Mesendoderm (in vitro differentiated cells): ENCODE data around the gene ALG14.
A peak's percentile ranks its signal among the peaks of the same experiment; 100 is the strongest.
"Not testable (repeated sequence)": the region's sequence is repeated elsewhere in the genome, so short reads cannot be mapped to it uniquely, and the experiment has no call there.

ENCODE experiments used
- DNase-seq: peaks from one replicate; pipeline ENCODE4 v3.0.0; 2013
- H2AK5ac ChIP-seq: 2 replicates; pipeline ENCODE4 v1.6.1; 2013; ENCODE audit warnings: low read length, inconsistent platforms
- H2BK120ac ChIP-seq: 2 replicates; pipeline ENCODE4 v1.6.1; 2013; ENCODE audit warnings: low read depth, mild to moderate bottlenecking, low read length, moderate library complexity, mixed read lengths
- H2BK15ac ChIP-seq: replicated peaks from 2 replicates; pipeline ENCODE4 v1.6.1; 2013; ENCODE audit warnings: low read depth, mild to moderate bottlenecking, moderate library complexity
- H2BK5ac ChIP-seq: 2 replicates; pipeline ENCODE4 v1.6.1; 2013; ENCODE audit warnings: low read length, inconsistent platforms
- H3K18ac ChIP-seq: 2 replicates; pipeline ENCODE4 v1.6.1; 2013; ENCODE audit warnings: mild to moderate bottlenecking, low read length, mixed read lengths
- H3K23ac ChIP-seq: one replicate; pipeline ENCODE4 v1.6.1; 2013; ENCODE audit warnings: low read length
- H3K27ac ChIP-seq: 2 replicates; pipeline ENCODE4 v1.5.1; 2013; ENCODE audit warnings: low read depth, mild to moderate bottlenecking, inconsistent platforms, low read length, moderate library complexity
- H3K27me3 ChIP-seq: 2 replicates; pipeline ENCODE4 v1.6.1; 2013; ENCODE audit warnings: low read length, control low read depth, mild to moderate bottlenecking, inconsistent platforms; ENCODE audit not compliant: insufficient read depth, poor library complexity
- H3K36me3 ChIP-seq: 2 replicates; pipeline ENCODE4 v1.6.1; 2013; ENCODE audit warnings: low read length, inconsistent platforms; ENCODE audit not compliant: control insufficient read depth, insufficient read depth
- H3K4ac ChIP-seq: one replicate; pipeline ENCODE4 v1.6.1; 2013; ENCODE audit warnings: low read depth, mild to moderate bottlenecking, low read length, moderate library complexity
- H3K4me1 ChIP-seq: 2 replicates; pipeline ENCODE4 v1.6.1; 2013; ENCODE audit warnings: low read depth, low read length, inconsistent platforms; ENCODE audit not compliant: control insufficient read depth
- H3K4me2 ChIP-seq: 2 replicates; pipeline ENCODE4 v1.6.1; 2013; ENCODE audit warnings: low read length
- H3K4me3 ChIP-seq: 2 replicates; pipeline ENCODE4 v1.5.1; 2013; ENCODE audit warnings: mild to moderate bottlenecking, low read length
- H3K56ac ChIP-seq: one replicate; pipeline ENCODE4 v1.6.1; 2013; ENCODE audit warnings: low read length
- H3K79me1 ChIP-seq: 2 replicates; pipeline ENCODE4 v1.6.1; 2013; ENCODE audit warnings: low read length, inconsistent platforms
- H3K79me2 ChIP-seq: 2 replicates; pipeline ENCODE4 v1.6.1; 2013; ENCODE audit warnings: mild to moderate bottlenecking, low read length; ENCODE audit not compliant: control insufficient read depth, insufficient read depth
- H3K9ac ChIP-seq: 2 replicates; pipeline ENCODE4 v1.6.1; 2013; ENCODE audit warnings: low read length, inconsistent platforms
- H4K5ac ChIP-seq: one replicate; pipeline ENCODE4 v1.6.1; 2013; ENCODE audit warnings: low read length
- H4K8ac ChIP-seq: one replicate; pipeline ENCODE4 v1.6.1; 2013; ENCODE audit warnings: low read depth, mild to moderate bottlenecking, control low read depth, low read length, moderate library complexity
- WGBS: extraction: QIAGEN DNeasy Blood & Tissue Kit; methylation state at CpG from one replicate; pipeline ENCODE4 v1.1.7; 2013; ENCODE audit warnings: low lambda C conversion rate, missing lambda C conversion rate; ENCODE audit not compliant: insufficient coverage; ENCODE audit errors: extremely low coverage; 5-methylcytosine and 5-hydroxymethylcytosine counted together

The ALG14 gene

GRCh38 chr1:95002164-95002539, 70.6 kb downstream of the ALG14 start:
- Histone ChIP-seq H3K27ac (no peak overlapping the region), H3K23ac (no peak overlapping the region), H3K79me1 (no peaks in the 10 kb centered on the region), H2BK120ac (no peak overlapping the region), H4K8ac (no peak overlapping the region), H3K27me3 (no peaks in the 10 kb centered on the region), H3K9ac (no peak overlapping the region), H3K4me3 (no peak overlapping the region), H3K4ac (peak overlapping the region; percentile 1), H3K79me2 (no peaks in the 10 kb centered on the region), H2BK15ac (peak overlapping the region; percentile 15), H2AK5ac (peak overlapping the region; percentile 38), H2BK5ac (peak overlapping the region; percentile 28), H3K56ac (peak overlapping the region; percentile 65), H3K4me1 (peaks cover 10% of the 10 kb centered on the region), H3K36me3 (no peaks in the 10 kb centered on the region), H4K5ac (no peak overlapping the region), H3K4me2 (no peak overlapping the region), H3K18ac (peak overlapping the region; percentile 66)
- no CpG with 5 or more reads among the region's 5 CpGs for WGBS
- no peak for DNase-seq

- Histone ChIP-seq H4K8ac (no peak overlapping the region), H3K79me1 (no peaks in the 10 kb centered on the region), H3K79me2 (no peaks in the 10 kb centered on the region), H2BK120ac (no peak overlapping the region), H3K27ac (no peak overlapping the region), H3K4me3 (no peak overlapping the region), H3K18ac (no peak overlapping the region), H2AK5ac (no peak overlapping the region), H3K4ac (no peak overlapping the region), H3K56ac (no peak overlapping the region), H4K5ac (no peak overlapping the region), H3K4me2 (no peak overlapping the region), H3K9ac (no peak overlapping the region), H3K36me3 (no peaks in the 10 kb centered on the region), H2BK15ac (no peak overlapping the region), H3K23ac (no peak overlapping the region), H2BK5ac (no peak overlapping the region), H3K27me3 (no peaks in the 10 kb centered on the region), H3K4me1 (peaks cover 10% of the 10 kb centered on the region)
- DNase-seq = no peak
- WGBS = no CpG with 5 or more reads among the region's 4 CpGs
These were observed 73.2 kb downstream of the ALG14 start for GRCh38 chr1:94999456-95000131.

- H2BK5ac ChIP-seq = no peak overlapping the region
- no peak overlapping the region for H3K23ac ChIP-seq
- H3K79me2 ChIP-seq = no peaks in the 10 kb centered on the region
- DNase-seq = no peak
- H3K4ac ChIP-seq = no peak overlapping the region
- H3K79me1 ChIP-seq = no peaks in the 10 kb centered on the region
- no peak overlapping the region for H3K4me2 ChIP-seq
- no peak overlapping the region for H2BK120ac ChIP-seq
- no peaks in the 10 kb centered on the region for H3K36me3 ChIP-seq
- no peak overlapping the region for H4K5ac ChIP-seq
- no peak overlapping the region for H4K8ac ChIP-seq
- no CpG with 5 or more reads among the region's 2 CpGs for WGBS
- H3K56ac ChIP-seq = no peak overlapping the region
- no peak overlapping the region for H2BK15ac ChIP-seq
- H3K4me3 ChIP-seq = no peak overlapping the region
- no peak overlapping the region for H3K9ac ChIP-seq
- H2AK5ac ChIP-seq = no peak overlapping the region
- no peak overlapping the region for H3K18ac ChIP-seq
- peaks cover 10% of the 10 kb centered on the region for H3K4me1 ChIP-seq
- no peaks in the 10 kb centered on the region for H3K27me3 ChIP-seq
- no peak overlapping the region for H3K27ac ChIP-seq
These were observed 74.0 kb downstream of the ALG14 start for GRCh38 chr1:94998748-94999147.

GRCh38 chr1:94998114-94998513, 74.6 kb downstream of the ALG14 start:
- Histone ChIP-seq H3K79me2 (no peaks in the 10 kb centered on the region), H2BK120ac (no peak overlapping the region), H3K27ac (no peak overlapping the region), H3K4ac (no peak overlapping the region), H3K79me1 (no peaks in the 10 kb centered on the region), H4K8ac (no peak overlapping the region), H3K36me3 (no peaks in the 10 kb centered on the region), H3K4me1 (peaks cover 12% of the 10 kb centered on the region), H2BK5ac (no peak overlapping the region), H3K4me2 (no peak overlapping the region), H2AK5ac (no peak overlapping the region), H3K27me3 (no peaks in the 10 kb centered on the region), H3K9ac (no peak overlapping the region), H3K18ac (no peak overlapping the region), H3K23ac (no peak overlapping the region), H4K5ac (no peak overlapping the region), H3K4me3 (no peak overlapping the region), H3K56ac (no peak overlapping the region), H2BK15ac (no peak overlapping the region)
- WGBS = no CpG with 5 or more reads among the region's 3 CpGs
- DNase-seq = no peak

GRCh38 chr1:94995536-94995935, 77.2 kb downstream of the ALG14 start:
- H3K79me2 ChIP-seq, H3K56ac ChIP-seq, H2BK15ac ChIP-seq, H3K4me1 ChIP-seq, H3K4me3 ChIP-seq, H3K18ac ChIP-seq, H2BK5ac ChIP-seq, H3K4ac ChIP-seq, H4K5ac ChIP-seq, H3K27me3 ChIP-seq, H3K36me3 ChIP-seq, DNase-seq, H3K9ac ChIP-seq, H2AK5ac ChIP-seq, H3K4me2 ChIP-seq, H3K23ac ChIP-seq, H3K27ac ChIP-seq, H3K79me1 ChIP-seq, H4K8ac ChIP-seq, H2BK120ac ChIP-seq: not testable (repeated sequence)
- WGBS = no CpG with 5 or more reads among the region's 6 CpGs

GRCh38 chr1:94994805-94995204, 77.9 kb downstream of the ALG14 start:
- H3K4me2 ChIP-seq = no peak overlapping the region
- no peak overlapping the region for H2BK15ac ChIP-seq
- no peak overlapping the region for H3K27ac ChIP-seq
- WGBS = no CpG with 5 or more reads among the region's 2 CpGs
- no peaks in the 10 kb centered on the region for H3K79me2 ChIP-seq
- no peak overlapping the region for H4K8ac ChIP-seq
- H3K4ac ChIP-seq = no peak overlapping the region
- no peak overlapping the region for H2BK120ac ChIP-seq
- H4K5ac ChIP-seq = no peak overlapping the region
- no peak overlapping the region for H3K56ac ChIP-seq
- H3K27me3 ChIP-seq = no peaks in the 10 kb centered on the region
- peaks cover 4% of the 10 kb centered on the region for H3K4me1 ChIP-seq
- no peak overlapping the region for H2AK5ac ChIP-seq
- no peak overlapping the region for H3K9ac ChIP-seq
- H3K36me3 ChIP-seq = no peaks in the 10 kb centered on the region
- H3K18ac ChIP-seq = no peak overlapping the region
- H3K79me1 ChIP-seq = no peaks in the 10 kb centered on the region
- no peak overlapping the region for H3K4me3 ChIP-seq
- no peak overlapping the region for H3K23ac ChIP-seq
- no peak for DNase-seq
- no peak overlapping the region for H2BK5ac ChIP-seq
